Stimulated activated CD4-positive, alpha-beta T cell treated with anti-CD3 and anti-CD28 coated beads, Interleukin-12 subunit alpha, Interleukin-12 subunit beta, amount 100 ng/mL, for 48 hours (primary cell): ENCODE results near the gene TTC27.
"Not testable (repeated sequence)": the region's sequence is repeated elsewhere in the genome, so short reads cannot be mapped to it uniquely, and the experiment has no call there.

Experiments
- DNase-seq, 3 donors: peaks; one replicate each; pipeline ENCODE4 v3.0.0-alpha.2; 2020; ENCODE audit warnings: low read depth in 2 of 3, low spot score in 1 of 3

TTC27 gene

DNA sequence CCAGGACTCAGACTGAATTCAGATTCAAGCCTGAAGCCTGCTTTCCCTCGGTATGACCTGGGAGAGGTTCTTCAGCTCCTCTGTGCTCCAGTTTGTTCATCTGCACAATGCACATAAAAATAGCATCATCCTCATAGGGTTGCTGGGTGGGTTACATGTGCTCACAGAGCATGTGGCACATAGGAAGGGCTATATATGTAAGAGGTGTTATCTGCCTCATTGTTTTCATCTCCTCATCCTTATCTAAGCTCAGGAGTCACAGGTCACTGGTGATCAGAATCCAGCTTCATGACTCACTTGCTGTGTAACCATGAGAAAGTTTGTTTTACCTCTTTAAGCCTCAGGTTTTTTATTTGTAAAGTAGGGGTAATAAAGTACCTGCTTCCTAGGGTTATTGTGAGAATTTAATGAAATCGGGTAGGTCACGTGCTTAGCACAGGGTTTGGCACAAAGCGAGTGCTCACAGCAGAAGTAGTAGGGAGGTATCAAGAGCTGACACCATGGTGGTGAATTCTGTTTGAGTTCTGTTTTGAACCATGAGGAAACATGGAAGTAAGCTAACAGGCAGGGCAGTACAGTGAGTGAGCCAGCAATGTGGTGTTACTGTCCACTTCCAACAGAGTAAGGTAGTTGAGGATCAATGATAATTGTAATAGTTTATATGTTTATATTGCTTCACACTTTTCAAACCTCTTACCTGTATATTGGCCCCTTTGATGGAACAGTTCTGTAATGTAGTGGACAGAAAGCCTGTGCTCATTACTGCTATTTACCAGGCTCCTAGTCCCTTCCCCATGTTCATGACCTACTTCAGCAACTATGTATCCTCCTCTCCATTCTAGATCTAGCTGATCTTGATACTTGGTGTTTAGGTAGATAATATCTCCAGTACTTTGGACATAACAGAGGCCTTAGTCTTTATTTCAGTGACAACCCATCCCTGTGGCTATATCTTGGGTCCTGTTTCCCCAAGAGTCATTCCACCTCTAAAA is 177.6 kb downstream of the TTC27 start:
- DNase-seq = no peak

DNA sequence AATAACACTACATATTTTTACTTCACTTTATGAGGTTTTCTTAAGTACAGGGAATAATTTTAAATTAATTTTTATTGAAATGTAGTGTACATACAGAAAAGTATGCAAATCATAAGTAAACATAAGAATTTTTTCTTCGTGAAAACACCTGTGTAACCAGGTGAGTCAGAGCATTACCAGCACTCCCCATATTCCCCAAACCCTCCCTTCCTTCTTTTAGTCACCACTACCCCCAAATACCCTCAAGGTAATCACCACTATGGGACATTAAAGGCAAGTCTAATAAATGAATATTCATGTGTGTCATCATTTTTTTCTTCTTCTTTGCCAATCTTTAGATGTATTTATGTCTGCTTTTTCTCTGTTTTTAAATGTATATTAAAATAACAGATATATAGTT is 179.0 kb downstream of the TTC27 start:
- no peak for DNase-seq

DNA sequence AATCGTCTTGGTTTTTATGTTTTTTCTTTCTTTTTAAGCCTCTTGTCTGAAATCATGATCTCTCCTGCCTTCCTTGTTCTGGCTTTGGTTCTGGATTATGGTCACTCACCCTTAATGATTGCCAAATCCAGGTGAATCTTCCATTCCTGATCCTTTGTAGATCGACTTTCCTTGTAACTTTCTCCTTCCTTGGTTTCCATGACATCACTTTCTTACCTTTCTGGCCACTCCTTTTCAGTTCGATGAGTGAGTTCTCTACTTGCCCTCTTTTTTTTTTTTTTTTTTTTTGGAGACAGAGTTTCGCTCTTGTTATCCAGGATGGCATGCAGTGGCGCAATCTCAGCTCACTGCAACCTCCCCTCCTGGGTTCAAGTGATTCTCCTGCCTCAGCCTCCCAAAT is 179.8 kb downstream of the TTC27 start:
- DNase-seq = no peak

DNA sequence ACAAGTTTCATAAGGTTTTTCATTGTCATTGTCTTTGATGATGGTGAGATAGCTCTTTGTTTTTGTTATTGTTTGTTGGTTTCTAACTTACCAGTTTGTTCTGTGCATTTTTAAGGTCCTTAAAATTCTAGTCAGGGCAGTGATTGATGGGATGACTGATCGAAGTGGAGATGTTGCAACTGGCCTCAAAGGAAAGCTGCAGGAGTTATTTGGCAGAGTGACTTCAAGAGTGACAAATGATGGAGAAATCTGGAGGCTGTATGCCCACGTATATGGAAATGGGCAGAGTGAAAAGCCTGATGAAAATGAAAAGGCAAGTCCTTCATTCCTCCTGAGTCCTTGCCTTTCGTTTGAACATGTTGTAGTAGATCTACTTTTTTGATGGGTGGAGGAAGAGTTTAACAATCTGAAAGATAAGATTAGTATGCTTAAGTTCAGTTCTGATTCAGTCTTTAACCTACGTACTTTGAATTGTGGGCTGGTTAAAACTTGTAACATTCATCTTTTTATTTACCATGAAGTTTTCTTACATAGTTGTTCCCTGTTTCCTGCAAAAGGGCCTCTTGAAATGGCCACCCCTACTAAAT is 183.2 kb downstream of the TTC27 start:
- DNase-seq = no peak

DNA sequence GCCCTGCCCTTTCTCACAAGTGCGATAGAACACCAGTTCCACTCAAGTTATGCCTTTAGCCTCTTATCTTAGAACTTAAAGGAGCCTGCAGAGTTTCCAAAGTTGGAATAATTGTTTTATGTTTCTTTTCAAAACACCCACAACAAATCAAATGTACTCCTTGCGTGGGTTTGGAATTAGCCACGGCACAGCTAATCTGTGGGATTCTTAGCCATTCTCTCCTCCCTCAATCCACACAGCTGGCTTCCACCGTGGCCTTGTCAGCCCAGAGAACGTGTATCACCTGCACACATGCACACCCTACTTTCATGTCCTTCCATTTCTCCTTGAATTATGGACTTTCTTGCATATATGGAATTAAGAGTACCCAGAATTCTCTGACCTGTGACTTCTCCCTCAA is 183.8 kb downstream of the TTC27 start:
- no peak for DNase-seq

DNA sequence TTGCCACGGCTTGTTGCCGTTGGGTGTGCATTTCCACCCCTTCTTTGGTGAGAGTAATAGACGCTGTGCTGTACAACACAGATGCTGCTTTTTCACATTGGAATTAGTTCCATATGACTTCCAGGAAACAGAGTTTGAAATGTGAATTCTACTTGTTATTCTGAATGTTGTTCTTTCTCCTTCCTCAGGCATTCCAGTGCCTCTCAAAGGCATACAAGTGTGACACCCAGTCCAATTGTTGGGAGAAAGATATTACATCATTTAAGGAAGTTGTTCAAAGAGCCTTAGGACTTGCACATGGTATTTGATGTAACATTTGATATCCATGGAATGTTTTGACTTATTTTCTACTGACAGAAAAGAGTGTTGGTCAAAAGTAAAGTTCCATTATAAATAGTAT is 184.5 kb downstream of the TTC27 start:
- DNase-seq = no peak

DNA sequence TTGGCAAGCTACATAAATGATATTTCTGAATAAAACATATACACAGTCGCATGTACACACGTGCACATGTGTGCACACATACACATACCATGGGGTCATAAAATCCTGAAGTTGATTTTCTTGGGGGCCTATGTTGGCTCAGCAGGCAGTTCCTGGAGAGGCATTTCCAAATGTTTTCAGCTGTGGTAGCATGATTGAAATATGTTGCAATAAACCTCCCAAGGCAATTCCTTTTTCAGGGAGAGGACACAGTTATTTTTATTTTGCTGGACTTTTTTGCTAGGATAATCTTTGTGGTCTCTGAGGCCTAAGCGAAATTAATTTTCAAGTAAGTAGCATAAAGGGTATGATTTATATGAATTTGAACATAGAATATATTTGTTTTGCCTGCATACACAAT is 192.2 kb downstream of the TTC27 start:
- DNase-seq = no peak

DNA sequence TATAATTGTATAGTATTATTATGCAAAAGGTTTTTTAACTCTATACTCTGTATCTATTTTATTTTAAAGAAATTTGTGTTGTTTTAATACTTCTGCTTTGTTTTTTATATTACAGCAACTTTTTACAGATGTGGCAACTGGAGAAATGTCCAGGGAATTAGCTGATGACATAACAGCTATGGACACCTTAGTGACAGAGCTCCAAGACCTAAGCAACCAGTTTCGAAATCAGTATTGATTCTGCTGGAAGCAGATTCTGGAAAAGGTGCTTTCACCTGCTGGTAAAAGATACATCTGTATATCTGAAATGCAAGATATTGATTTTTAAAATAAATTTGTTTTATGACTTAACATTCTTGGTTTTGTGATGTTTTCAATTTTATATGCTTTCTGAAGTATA is 192.9 kb downstream of the TTC27 start:
- no peak for DNase-seq

DNA sequence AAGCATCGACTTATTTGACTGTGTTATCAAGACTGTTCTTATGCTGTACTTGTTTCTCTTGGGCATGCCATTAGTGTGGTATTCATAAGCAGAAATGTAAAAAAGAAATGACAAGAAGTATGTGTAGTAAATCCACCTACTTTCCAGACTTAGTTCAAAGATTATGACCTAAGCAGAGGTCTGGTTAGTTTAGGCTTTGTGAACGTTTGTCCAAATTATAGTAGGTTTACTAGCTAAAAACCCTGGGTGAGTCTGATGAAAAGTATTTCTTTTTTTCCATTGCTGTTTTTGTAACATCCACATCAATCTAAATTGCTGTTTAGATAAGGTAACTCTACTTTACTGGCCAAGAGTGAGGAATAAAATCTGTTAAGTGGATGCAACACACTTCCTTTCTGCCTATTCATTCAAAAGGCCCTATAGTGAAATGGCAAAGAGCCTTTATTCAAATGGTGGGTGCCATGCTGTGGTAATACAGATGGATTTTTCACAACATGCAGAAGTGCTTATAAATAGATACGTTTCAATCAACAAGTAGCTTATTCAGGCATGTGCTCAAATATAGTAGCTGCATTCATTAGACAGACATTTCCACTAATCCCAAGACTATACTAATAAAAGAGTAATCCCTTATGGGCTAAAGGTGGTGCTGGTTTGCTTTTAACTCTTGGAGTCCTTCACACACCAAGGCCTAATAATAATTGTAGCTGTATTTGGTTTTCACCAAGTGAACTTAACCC is 196.4 kb downstream of the TTC27 start:
- no peak for DNase-seq

DNA sequence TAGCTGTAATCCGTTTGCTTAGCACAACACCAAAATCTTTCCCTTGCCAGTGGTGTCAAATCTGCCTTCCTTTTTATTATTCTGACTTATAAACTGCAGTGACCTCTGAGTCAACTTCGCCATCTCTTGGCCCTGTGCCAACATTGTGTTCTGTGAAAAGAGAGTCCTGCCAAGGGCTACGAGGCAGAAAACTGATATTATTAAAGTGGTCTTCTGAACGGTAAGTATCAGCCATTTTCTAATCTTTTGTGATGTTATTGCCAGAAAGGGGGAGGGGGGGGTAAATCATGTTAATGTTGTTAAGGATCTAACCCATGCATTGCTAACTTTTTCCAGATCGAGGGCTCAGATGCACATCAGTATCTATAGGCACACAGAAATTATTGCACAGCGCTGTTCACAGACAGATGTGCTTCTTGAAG is 197.5 kb downstream of the TTC27 start:
- DNase-seq = no peak

DNA sequence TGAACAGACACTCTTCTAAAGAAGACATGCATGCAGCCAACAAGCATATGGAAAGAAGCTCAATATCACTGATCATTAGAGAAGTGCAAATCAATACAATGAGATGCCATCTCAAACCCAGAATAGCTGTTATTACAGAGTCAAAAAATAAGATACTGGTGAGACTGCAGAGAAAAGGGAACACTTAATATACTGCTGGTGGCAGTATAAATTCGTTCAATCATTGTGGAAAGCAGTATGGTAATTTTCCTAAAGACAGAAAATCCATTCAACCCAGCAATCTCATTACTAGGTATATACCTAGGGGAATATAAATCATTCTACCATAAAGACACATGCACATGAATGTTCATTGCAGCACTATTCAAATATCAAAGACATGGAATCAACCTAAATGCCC is 202.3 kb downstream of the TTC27 start:
- DNase-seq = no peak

DNA sequence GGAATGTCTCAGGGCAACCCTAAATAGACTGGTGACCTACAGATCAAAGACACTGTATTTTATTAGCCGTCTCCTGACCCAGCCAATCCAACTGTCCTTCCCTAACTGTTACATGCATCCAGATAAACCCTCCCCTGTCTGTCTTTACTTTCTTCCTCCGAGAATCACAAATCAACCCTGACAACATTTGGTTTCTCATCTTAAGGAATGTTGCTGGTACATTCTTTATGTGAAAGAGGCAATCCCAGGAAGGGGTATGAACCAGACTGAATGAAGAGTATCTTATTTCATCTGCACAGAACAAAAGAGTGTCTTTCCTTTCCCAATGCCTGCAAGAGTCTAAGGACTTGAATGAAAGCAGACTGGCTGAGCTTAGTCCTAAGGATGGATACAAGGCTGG is 205.0 kb downstream of the TTC27 start:
- DNase-seq = no peak

DNA sequence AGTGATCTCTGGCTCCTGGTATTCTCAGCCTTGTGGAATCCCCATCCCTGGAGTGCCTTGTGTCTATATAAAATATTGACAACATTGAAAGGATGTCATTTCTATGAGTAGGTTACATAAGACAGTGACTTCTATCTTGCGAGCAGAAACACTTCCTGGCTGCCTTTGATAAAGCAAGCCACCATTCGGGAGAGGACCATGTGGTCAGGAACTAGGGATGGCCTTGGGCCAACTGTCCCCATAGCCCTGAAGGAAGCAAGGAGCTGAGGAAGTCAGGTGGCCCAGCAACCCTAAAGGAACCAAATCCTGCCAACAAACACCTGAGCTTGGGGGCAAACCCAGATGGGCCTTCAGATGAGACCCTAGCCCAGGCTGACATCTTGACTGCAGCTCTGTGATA is 205.9 kb downstream of the TTC27 start:
- no peak for DNase-seq

DNA sequence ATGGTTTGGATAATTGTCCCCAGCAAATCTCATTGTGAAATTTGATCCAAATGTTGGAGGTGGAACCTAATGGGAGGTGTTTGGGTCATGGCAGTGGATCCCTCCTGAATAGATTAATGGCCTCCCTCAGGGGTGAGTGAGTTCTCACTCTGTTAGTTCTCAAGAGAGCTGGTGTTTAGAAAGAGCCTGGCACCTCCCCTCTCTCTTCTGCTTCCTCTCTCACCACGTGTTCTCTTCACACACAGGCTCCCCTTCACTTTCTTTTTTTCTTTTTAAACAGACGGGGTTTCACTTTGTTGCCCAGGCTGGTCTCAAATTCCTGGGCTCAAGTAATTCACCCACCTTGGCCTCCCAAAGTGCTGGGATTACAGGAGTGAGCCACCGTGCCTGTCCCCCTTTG is 207.3 kb downstream of the TTC27 start:
- no peak for DNase-seq

DNA sequence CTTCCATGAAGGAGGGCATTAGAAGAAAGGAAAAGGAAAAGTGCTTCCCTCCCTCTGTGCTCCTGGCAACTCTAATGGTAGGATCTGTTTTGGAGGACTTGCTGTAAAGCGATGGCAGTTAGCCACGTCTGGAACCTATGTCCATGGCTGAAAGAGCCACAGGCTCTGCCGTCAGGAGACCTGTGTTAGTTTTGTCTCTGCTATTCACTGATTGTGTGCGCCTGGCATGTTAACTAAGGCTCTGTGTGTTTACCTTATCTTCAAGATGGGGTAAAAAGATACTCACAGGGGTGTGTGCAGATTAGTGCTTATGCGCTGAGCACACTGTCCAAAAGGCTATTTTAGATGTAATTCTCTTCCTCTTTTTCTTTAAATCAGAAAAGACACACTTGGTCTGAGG is 209.1 kb downstream of the TTC27 start:
- DNase-seq = no peak

DNA sequence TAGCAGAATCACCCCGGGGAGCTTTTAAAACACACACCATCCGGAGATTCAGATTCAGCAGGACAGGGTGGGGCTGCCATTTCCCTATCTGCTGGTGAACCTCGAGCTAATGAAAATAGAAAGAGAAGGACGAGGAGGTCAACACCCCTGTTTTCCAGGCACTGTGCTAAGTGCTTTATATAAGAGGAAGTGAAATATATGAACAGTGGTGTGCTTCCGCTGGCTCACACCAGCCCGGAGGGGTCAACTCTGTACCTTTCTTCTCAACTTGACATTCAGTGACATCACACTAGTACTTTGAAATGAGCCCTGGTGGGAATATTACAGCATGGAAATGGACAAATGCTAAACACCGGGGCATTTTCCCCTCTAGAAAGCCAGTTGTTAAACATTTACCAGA is 210.6 kb downstream of the TTC27 start:
- DNase-seq = no peak

DNA sequence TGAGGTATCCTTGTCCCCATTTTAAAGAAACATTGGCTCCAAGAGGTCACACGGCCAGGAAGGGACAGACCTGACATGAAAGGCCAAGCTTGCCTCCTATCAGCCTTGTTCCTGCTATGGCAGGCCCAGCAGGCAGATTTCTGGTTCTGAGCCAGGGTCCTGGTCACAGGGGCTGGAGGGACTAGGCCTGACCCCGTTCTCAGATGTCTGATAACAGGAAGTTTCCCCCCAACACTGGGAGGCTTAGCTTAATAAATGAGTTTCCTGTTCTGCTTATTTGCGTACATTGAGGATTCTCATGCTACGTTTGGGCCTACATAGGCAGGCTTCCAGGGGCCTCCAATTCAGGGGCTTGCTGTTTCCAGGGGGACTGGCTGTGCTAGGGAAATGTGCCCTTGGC is 211.1 kb downstream of the TTC27 start:
- no peak for DNase-seq

DNA sequence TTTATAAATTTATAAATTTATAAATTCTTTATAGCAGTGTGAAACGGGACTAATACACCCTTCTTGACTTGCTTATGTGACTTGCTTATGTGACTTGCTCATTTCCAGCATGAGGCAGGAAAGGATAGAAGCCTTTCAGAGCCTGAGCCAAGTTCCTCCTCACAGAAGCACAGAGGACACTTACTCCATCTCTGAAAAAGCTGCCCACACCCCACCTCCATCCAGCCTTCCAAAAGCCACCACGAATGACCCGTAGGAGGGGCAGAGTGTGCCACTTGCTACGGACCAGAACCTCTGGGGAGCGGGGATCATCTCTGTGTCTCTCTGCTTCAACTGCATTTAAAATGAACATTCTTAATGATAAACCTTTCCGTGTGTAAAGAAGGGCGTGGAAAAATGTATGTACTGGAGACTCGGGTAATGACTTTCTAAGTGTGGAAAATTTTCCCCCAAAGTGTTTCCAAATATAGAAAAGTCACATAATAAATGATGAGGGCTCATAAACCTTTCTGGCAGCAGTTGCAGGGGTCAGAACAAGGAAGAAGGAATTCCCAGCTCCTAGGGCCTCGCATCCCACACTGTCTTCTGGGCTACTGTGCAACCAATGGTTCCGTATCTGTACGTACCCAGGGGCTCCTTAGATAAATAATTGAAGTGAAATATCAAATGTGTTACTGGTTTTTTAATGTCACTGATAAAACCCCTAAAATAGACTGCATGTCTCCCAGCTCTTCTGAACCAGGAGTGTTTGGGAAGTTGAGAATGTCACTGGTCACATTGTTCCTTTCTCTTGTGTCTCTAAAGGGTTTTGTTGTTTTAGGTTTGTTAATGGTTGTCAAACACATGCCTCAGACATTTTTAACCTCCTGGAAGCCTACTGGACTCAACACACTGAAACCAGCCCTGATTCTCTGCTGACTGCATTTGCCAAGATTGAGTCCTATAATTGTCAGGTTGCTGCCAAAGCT is 214.4 kb downstream of the TTC27 start:
- DNase-seq = no peak

DNA sequence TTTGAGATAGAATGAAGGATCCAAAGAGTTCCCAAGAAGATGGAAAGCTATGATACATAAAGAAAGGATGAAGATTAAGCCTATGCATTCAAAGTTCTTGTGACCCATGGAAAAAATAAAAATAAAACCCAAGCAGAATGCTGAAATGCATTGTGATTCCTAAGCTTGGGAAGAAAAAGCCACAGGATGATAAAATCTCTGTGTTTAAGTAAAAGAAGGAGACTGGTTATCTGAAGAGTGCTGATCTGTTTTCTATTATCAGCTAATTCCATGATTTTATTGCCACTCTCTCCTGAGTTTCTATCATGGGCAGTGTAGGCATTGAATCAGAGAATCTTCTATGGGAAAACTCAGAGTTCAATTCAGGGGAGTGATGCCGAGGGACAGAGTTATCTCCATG is 215.8 kb downstream of the TTC27 start:
- no peak for DNase-seq

DNA sequence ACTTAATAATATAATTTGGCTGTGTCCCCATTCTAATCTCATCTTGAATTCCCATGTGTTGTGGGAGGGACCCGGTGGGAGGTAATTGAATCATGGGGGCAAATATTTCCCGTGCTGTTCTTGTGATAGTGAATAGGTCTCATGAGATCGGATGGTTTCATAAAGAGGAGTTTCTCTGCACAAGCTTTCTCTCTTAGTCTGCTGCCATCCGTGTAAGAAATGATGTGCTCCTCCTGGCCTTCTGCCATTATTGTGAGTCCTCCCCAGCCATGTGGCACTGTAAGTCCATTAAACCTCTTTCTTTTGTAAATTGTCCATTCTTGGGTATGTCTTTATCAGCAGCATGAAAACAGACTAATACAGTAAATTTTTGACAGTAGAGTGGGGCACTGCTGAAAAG is 216.4 kb downstream of the TTC27 start:
- DNase-seq = no peak

DNA sequence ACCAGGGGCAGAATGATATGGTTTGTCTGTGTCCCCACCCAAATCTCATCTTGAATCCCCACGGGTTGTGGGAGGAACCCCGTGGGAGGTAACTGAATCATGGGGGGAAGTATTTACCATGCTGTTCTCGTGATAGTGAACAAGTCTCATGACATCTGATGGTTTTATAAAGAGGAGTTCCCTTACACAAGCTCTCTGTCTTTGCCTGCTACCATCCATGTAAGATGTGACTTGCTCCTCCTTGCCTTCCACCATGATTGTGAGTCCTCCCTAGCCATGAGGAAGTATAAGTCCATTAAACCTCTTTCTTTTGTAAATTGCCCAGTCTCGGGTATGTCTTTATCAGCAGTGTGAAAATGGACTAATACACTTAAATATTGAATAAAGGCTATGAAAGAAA is 218.4 kb downstream of the TTC27 start:
- DNase-seq = not testable (repeated sequence)
